Measurements from ENCODE around the gene NCKIPSD. TPM values are rescaled to one million over a fixed set of nuclear protein-coding genes. Genes with fewer than 3 reads are reported as not detected.
A peak's percentile ranks its signal among the peaks of the same experiment; 100 is the strongest.

Gene NCKIPSD
- total RNA-seq, 1 donor from 2014 or later, result 18.3 TPM

- Mint-ChIP-seq H3K4me1 (ENCODE audit: low read depth, unreplicated experiment) (peaks cover 16% of the 10 kb centered on the region), H3K9me3 (ENCODE audit: unreplicated experiment) (no peaks in the 10 kb centered on the region), H3K27ac (ENCODE audit: unreplicated experiment) (no peak overlapping the region), H3K4me3 (ENCODE audit: unreplicated experiment) (peak overlapping the region; percentile 88), H3K36me3 (ENCODE audit: low read depth, unreplicated experiment) (peaks cover 30% of the 10 kb centered on the region), H3K27me3 (ENCODE audit: low read depth, unreplicated experiment) (no peaks in the 10 kb centered on the region)
- DNase-seq (ENCODE audit: low read depth) (no peak), FAIRE-seq (no peak)
- Histone ChIP-seq H3K36me3 (ENCODE audit: insufficient read depth, low read length) (peaks cover 4% of the 10 kb centered on the region), H4K20me1 (ENCODE audit: insufficient read depth, low read length) (peaks cover 34% of the 10 kb centered on the region), H3K9ac (ENCODE audit: low read length) (peak overlapping the region; percentile 85), H3K27me3 (ENCODE audit: insufficient read depth, low read length) (no peaks in the 10 kb centered on the region), H2AFZ (ENCODE audit: low read depth, low read length) (no peak overlapping the region), H3K4me2 (ENCODE audit: low read length) (peak overlapping the region; percentile 87), H3K4me1 (ENCODE audit: insufficient read depth, low read length) (peaks cover 16% of the 10 kb centered on the region), H3K27ac (ENCODE audit: low read depth, low read length) (no peak overlapping the region), H3K79me2 (ENCODE audit: insufficient read depth, low read length) (peaks cover 22% of the 10 kb centered on the region), H3K9me3 (ENCODE audit: insufficient read depth, low read depth, low read length) (no peaks in the 10 kb centered on the region), H3K4me3 (ENCODE audit: insufficient read depth, low read depth, low read length) (no peak overlapping the region)
- TF ChIP-seq EZH2 (IDR thresholded peaks at IDR 0.05; ENCODE audit: insufficient read depth, low read length), result no peak
- no peak for TF ChIP-seq CTCF (IDR thresholded peaks at IDR 0.05; ENCODE audit: insufficient read depth, low read depth, low read length)
Observed at GRCh38 chr3:48633743-48634142, 52.0 kb downstream of the NCKIPSD start.

- H3K9ac ChIP-seq (ENCODE audit: low read length), result no peak overlapping the region
- no peak for DNase-seq (ENCODE audit: low read depth)
- peaks cover 34% of the 10 kb centered on the region for H4K20me1 ChIP-seq (ENCODE audit: insufficient read depth, low read length)
- H3K4me1 ChIP-seq (ENCODE audit: insufficient read depth, low read length), result peaks cover 16% of the 10 kb centered on the region
- H3K4me2 ChIP-seq (ENCODE audit: low read length), result no peak overlapping the region
- no peaks in the 10 kb centered on the region for H3K27me3 ChIP-seq (ENCODE audit: insufficient read depth, low read length)
- FAIRE-seq, result no peak
- no peaks in the 10 kb centered on the region for H3K27me3 Mint-ChIP-seq (ENCODE audit: low read depth, unreplicated experiment)
- no peak overlapping the region for H3K27ac ChIP-seq (ENCODE audit: low read depth, low read length)
- peaks cover 22% of the 10 kb centered on the region for H3K79me2 ChIP-seq (ENCODE audit: insufficient read depth, low read length)
- H3K27ac Mint-ChIP-seq (ENCODE audit: unreplicated experiment), result no peak overlapping the region
- H3K9me3 Mint-ChIP-seq (ENCODE audit: unreplicated experiment), result no peaks in the 10 kb centered on the region
- no peak overlapping the region for H2AFZ ChIP-seq (ENCODE audit: low read depth, low read length)
- H3K4me3 ChIP-seq (ENCODE audit: insufficient read depth, low read depth, low read length), result no peak overlapping the region
- TF ChIP-seq CTCF (IDR thresholded peaks at IDR 0.05; ENCODE audit: insufficient read depth, low read depth, low read length) (no peak), EZH2 (IDR thresholded peaks at IDR 0.05; ENCODE audit: insufficient read depth, low read length) (no peak)
- H3K4me3 Mint-ChIP-seq (ENCODE audit: unreplicated experiment), result no peak overlapping the region
- H3K36me3 ChIP-seq (ENCODE audit: insufficient read depth, low read length), result peaks cover 4% of the 10 kb centered on the region
- peaks cover 16% of the 10 kb centered on the region for H3K4me1 Mint-ChIP-seq (ENCODE audit: low read depth, unreplicated experiment)
- H3K9me3 ChIP-seq (ENCODE audit: insufficient read depth, low read depth, low read length), result no peaks in the 10 kb centered on the region
- peaks cover 29% of the 10 kb centered on the region for H3K36me3 Mint-ChIP-seq (ENCODE audit: low read depth, unreplicated experiment)
Observed at GRCh38 chr3:48633256-48633655, 52.5 kb downstream of the NCKIPSD start.

- Mint-ChIP-seq H3K4me3 (ENCODE audit: unreplicated experiment) (no peak overlapping the region), H3K4me1 (ENCODE audit: low read depth, unreplicated experiment) (peaks cover 13% of the 10 kb centered on the region), H3K27ac (ENCODE audit: unreplicated experiment) (no peak overlapping the region), H3K36me3 (ENCODE audit: low read depth, unreplicated experiment) (peaks cover 35% of the 10 kb centered on the region), H3K27me3 (ENCODE audit: low read depth, unreplicated experiment) (no peaks in the 10 kb centered on the region), H3K9me3 (ENCODE audit: unreplicated experiment) (no peaks in the 10 kb centered on the region)
- Histone ChIP-seq H4K20me1 (ENCODE audit: insufficient read depth, low read length) (peaks cover 34% of the 10 kb centered on the region), H3K27ac (ENCODE audit: low read depth, low read length) (no peak overlapping the region), H3K9ac (ENCODE audit: low read length) (no peak overlapping the region), H3K4me3 (ENCODE audit: insufficient read depth, low read depth, low read length) (no peak overlapping the region), H3K79me2 (ENCODE audit: insufficient read depth, low read length) (peaks cover 22% of the 10 kb centered on the region), H2AFZ (ENCODE audit: low read depth, low read length) (no peak overlapping the region), H3K4me2 (ENCODE audit: low read length) (no peak overlapping the region), H3K9me3 (ENCODE audit: insufficient read depth, low read depth, low read length) (no peaks in the 10 kb centered on the region), H3K4me1 (ENCODE audit: insufficient read depth, low read length) (peaks cover 16% of the 10 kb centered on the region), H3K36me3 (ENCODE audit: insufficient read depth, low read length) (peaks cover 6% of the 10 kb centered on the region), H3K27me3 (ENCODE audit: insufficient read depth, low read length) (no peaks in the 10 kb centered on the region)
- TF ChIP-seq EZH2 (IDR thresholded peaks at IDR 0.05; ENCODE audit: insufficient read depth, low read length), result no peak
- TF ChIP-seq CTCF (IDR thresholded peaks at IDR 0.05; ENCODE audit: insufficient read depth, low read depth, low read length), result no peak
- DNase-seq (ENCODE audit: low read depth) (no peak), FAIRE-seq (no peak)
Observed at GRCh38 chr3:48631516-48632448, 53.9 kb downstream of the NCKIPSD start.

Measured in astrocyte (in vitro differentiated cells and primary cell).